ENCODE results near the gene SUPT20H. TPM values are rescaled to one million over a fixed set of nuclear protein-coding genes. Genes with fewer than 3 reads are reported as not detected.

The SUPT20H gene
- total and polyA plus RNA-seq, 2 donors (not counting 1 experiment from before 2014, with no cell fraction given): 43.8 to 93.7 TPM

DNA sequence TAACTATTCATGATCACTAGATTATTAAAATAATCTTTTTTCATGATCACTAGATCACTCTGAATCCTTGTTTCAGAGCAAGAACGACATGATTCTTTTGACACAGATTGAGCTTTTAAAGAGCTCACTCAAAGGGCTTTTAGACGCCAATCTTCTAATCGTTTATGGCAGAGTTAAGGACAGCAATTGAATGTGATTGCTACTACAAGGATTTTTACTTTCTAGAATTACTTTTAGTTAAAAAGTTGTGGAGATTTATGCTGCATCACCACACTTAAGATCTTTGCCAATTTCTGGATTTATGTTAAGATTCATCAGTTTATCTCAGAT is 57.6 kb downstream of the SUPT20H start:
- Histone ChIP-seq H3K4me3 (ENCODE audit: control extremely low read depth in 1 of 5, extremely low read depth in 1 of 5, insufficient read depth in 1 of 5, low read depth in 2 of 5, low read length in 4 of 5) (no peak overlapping the region), H3K4me2 (replicated peaks; ENCODE audit: low read depth, low read length, poor library complexity, severe bottlenecking) (peak overlapping the region; percentile 95), H3K4me1 (ENCODE audit: control insufficient read depth in 2 of 2, insufficient read depth in 2 of 2, low read length in 2 of 2) (peaks cover 15 to 16% of the 10 kb centered on the region in 2 donors), H4K20me1 (ENCODE audit: control insufficient read depth, insufficient read depth, low read length, poor library complexity, severe bottlenecking) (no peaks in the 10 kb centered on the region), H3K27me3 (replicated peaks in 1 of 4; ENCODE audit: control extremely low read depth in 1 of 4, control insufficient read depth in 3 of 4, insufficient read depth in 4 of 4, low read length in 3 of 4) (no peaks in the 10 kb centered on the region), H3K9me3 (ENCODE audit: control extremely low read depth in 1 of 3, control insufficient read depth in 2 of 3, insufficient read depth in 1 of 3, low read length in 2 of 3) (no peaks in the 10 kb centered on the region), H2AFZ (ENCODE audit: insufficient read depth, low read depth, low read length, poor library complexity, severe bottlenecking) (no peak overlapping the region), H3K27ac (ENCODE audit: low read length in 2 of 2) (no peak overlapping the region), H3K79me2 (ENCODE audit: control insufficient read depth, insufficient read depth, low read length) (peaks cover 23% of the 10 kb centered on the region), H3K9ac (ENCODE audit: low read length) (no peak overlapping the region), H3K36me3 (replicated peaks in 1 of 2; ENCODE audit: control extremely low read depth in 1 of 2, control insufficient read depth in 1 of 2, extremely low read depth in 1 of 2, insufficient read depth in 2 of 2, low read length in 1 of 2) (peaks cover 3 to 27% of the 10 kb centered on the region in 2 experiments)
- intact Hi-C loops (cut with micrococcal nuclease): no loop called here
- TF ChIP-seq EZH2 (IDR thresholded peaks at IDR 0.05; ENCODE audit: borderline replicate concordance, insufficient read depth, low read depth, low read length, poor library complexity, severe bottlenecking): no peak
- TF ChIP-seq, protein P1, sequence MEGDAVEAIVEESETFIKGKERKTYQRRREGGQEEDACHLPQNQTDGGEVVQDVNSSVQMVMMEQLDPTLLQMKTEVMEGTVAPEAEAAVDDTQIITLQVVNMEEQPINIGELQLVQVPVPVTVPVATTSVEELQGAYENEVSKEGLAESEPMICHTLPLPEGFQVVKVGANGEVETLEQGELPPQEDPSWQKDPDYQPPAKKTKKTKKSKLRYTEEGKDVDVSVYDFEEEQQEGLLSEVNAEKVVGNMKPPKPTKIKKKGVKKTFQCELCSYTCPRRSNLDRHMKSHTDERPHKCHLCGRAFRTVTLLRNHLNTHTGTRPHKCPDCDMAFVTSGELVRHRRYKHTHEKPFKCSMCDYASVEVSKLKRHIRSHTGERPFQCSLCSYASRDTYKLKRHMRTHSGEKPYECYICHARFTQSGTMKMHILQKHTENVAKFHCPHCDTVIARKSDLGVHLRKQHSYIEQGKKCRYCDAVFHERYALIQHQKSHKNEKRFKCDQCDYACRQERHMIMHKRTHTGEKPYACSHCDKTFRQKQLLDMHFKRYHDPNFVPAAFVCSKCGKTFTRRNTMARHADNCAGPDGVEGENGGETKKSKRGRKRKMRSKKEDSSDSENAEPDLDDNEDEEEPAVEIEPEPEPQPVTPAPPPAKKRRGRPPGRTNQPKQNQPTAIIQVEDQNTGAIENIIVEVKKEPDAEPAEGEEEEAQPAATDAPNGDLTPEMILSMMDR (IDR thresholded peaks at IDR 0.05): no peak
- Mint-ChIP-seq H3K4me1 (peaks cover 32% of the 10 kb centered on the region), H3K27me3 (no peaks in the 10 kb centered on the region), H3K4me3 (peak overlapping the region; percentile 100), H3K27ac (peak overlapping the region; percentile 86), H3K9me3 (ENCODE audit: insufficient read depth) (no peaks in the 10 kb centered on the region)
- whole genome bisulfite sequencing (ENCODE audit: insufficient coverage): no CpG with 5 or more reads among the region's 3 CpGs
- CTCF ChIA-PET: interaction anchor here (0.6 to 1.2 kb wide), 2 partner anchors 11 to 31 kb away, joined by 4 to 6 read pairs; no protein-coding TSS in a partner anchor
- DNase-seq: no peak
- no peak for ATAC-seq (ENCODE audit: low read depth)
- POLR2A ChIA-PET: no interaction called here

DNA sequence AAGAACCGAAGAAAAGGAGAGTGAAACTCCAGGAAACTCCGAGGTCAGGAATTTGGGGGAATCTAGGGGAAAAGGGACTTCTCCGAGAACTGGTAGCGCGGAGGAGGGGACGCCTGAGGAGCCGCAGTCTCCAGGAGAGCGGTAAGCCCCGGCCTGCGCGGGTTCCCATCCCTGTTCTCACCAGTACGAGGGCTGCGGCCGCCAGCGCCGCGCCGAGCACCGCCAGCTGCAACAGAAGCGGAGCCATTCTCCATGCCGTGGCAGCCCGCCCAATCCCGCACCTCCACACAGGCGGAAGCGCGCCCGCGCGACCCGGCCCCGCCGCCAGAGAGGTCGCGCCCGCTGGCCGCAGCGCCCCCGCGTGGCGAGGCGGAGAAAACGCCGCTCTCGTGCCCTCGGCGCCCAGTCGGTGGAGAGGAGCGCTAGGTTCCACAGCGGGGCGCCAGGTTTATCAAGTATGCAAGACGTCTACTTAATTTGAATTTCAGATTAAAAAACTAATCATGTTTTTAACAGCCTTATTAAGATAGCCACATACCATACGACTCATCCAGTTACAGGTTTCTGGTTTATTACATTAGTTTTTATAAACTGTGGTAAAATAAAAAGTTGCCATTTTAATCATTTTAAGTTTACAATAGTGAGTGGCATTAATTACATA is 60.3 kb downstream of the SUPT20H start, which contains the start of gene ALG5:
Gene ALG5, minus strand, starts transcription at position 287 of the 661 bp plus-strand sequence. Its CDS starts 40 bp downstream, at position 247.
- Histone ChIP-seq H4K20me1 (ENCODE audit: control insufficient read depth, insufficient read depth, low read length, poor library complexity, severe bottlenecking) (no peaks in the 10 kb centered on the region), H3K9ac (ENCODE audit: low read length) (peak within 1 kb of the TSS; percentile 81), H3K9me3 (ENCODE audit: control extremely low read depth in 1 of 3, control insufficient read depth in 2 of 3, insufficient read depth in 1 of 3, low read length in 2 of 3) (no peaks in the 10 kb centered on the region), H3K36me3 (replicated peaks in 1 of 2; ENCODE audit: control extremely low read depth in 1 of 2, control insufficient read depth in 1 of 2, extremely low read depth in 1 of 2, insufficient read depth in 2 of 2, low read length in 1 of 2) (peaks cover 8 to 14% of the 10 kb centered on the region in 2 experiments), H3K4me2 (replicated peaks; ENCODE audit: low read depth, low read length, poor library complexity, severe bottlenecking) (peak within 1 kb of the TSS; percentile 95), H3K27me3 (replicated peaks in 1 of 4; ENCODE audit: control extremely low read depth in 1 of 4, control insufficient read depth in 3 of 4, insufficient read depth in 4 of 4, low read length in 3 of 4) (no peaks in the 10 kb centered on the region), H3K4me1 (ENCODE audit: control insufficient read depth in 2 of 2, insufficient read depth in 2 of 2, low read length in 2 of 2) (peaks cover 15 to 16% of the 10 kb centered on the region in 2 donors), H2AFZ (ENCODE audit: insufficient read depth, low read depth, low read length, poor library complexity, severe bottlenecking) (peak within 1 kb of the TSS; percentile 96), H3K4me3 (ENCODE audit: control extremely low read depth in 1 of 5, extremely low read depth in 1 of 5, insufficient read depth in 1 of 5, low read depth in 2 of 5, low read length in 4 of 5) (peak within 1 kb of the TSS; percentile 89 to 100 (median 97)), H3K79me2 (ENCODE audit: control insufficient read depth, insufficient read depth, low read length) (peaks cover 30% of the 10 kb centered on the region), H3K27ac (ENCODE audit: low read length in 2 of 2) (peak within 1 kb of the TSS; percentile 97 to 98)
- no peak for TF ChIP-seq EZH2 (IDR thresholded peaks at IDR 0.05; ENCODE audit: borderline replicate concordance, insufficient read depth, low read depth, low read length, poor library complexity, severe bottlenecking)
- TF ChIP-seq, protein P1 (IDR thresholded peaks at IDR 0.05): peak; percentile 98
- ATAC-seq (ENCODE audit: low read depth): peak; percentile 76
- ChIA-PET POLR2A (interaction anchor here (1.2 to 2.0 kb wide), 3 partner anchors 58 to 1350 kb away, joined by 4 to 16 read pairs (median 14); partner anchors contain the start of genes SUPT20H and UFM1), CTCF (interaction anchor here (1.0 to 1.1 kb wide), 2 partner anchors 17 to 57 kb away, joined by 3 to 4 read pairs; no protein-coding TSS in a partner anchor)
- H3K27ac Mint-ChIP-seq: peak within 1 kb of the TSS; percentile 100
- H3K4me1 Mint-ChIP-seq: peaks cover 38% of the 10 kb centered on the region
- intact Hi-C loops (cut with micrococcal nuclease): loop anchor here (1.0 to 2.0 kb wide), 3 partner anchors 60 to 1350 kb away; partner anchors contain the start of genes RFXAP, SUPT20H and UFM1
- H3K27me3 Mint-ChIP-seq: no peaks in the 10 kb centered on the region
- H3K9me3 Mint-ChIP-seq (ENCODE audit: insufficient read depth): no peaks in the 10 kb centered on the region
- peak; percentile 94 for DNase-seq
- H3K4me3 Mint-ChIP-seq: peak within 1 kb of the TSS; percentile 100
- under 1% methylated on average over 49 of the region's 52 CpGs for WGBS (ENCODE audit: insufficient coverage)

All from B cell (primary cell).